Osteocyte (in vitro differentiated cells): ENCODE measurements around the gene LRTM1. TPM values are rescaled to one million over a fixed set of nuclear protein-coding genes. Genes with fewer than 3 reads are reported as not detected.

Experiments used
- DNase-seq: peaks from one replicate; pipeline ENCODE4 v3.0.0; 2021; ENCODE audit warnings: mixed read lengths; ENCODE audit not compliant: unreplicated experiment; ENCODE audit errors: extremely low spot score
- H3K27ac Mint-ChIP-seq: one replicate; pipeline ENCODE4 v1.8.0; 2021; ENCODE audit warnings: mild to moderate bottlenecking, mixed read lengths; ENCODE audit not compliant: unreplicated experiment
- H3K27me3 Mint-ChIP-seq: one replicate; pipeline ENCODE4 v1.8.0; 2021; ENCODE audit warnings: mixed read lengths; ENCODE audit not compliant: unreplicated experiment
- H3K36me3 Mint-ChIP-seq: one replicate; pipeline ENCODE4 v1.8.0; 2021; ENCODE audit warnings: mixed read lengths; ENCODE audit not compliant: unreplicated experiment
- H3K4me1 Mint-ChIP-seq: one replicate; pipeline ENCODE4 v1.8.0; 2021; ENCODE audit warnings: mixed read lengths; ENCODE audit not compliant: unreplicated experiment
- H3K4me3 Mint-ChIP-seq: one replicate; pipeline ENCODE4 v1.8.0; 2021; ENCODE audit warnings: mild to moderate bottlenecking, moderate library complexity, mixed read lengths; ENCODE audit not compliant: unreplicated experiment
- H3K9me3 Mint-ChIP-seq: one replicate; pipeline ENCODE4 v1.8.0; 2021; ENCODE audit warnings: mixed read lengths; ENCODE audit not compliant: unreplicated experiment
- total RNA-seq: library from RNA; stranded (reverse); gene quantifications from 2 replicates; pipeline ENCODE4 v1.2.1, GENCODE V29; 2021
- TF ChIP-seq, protein P1 (sequence below): fragments of 200-600 bp; sonication (generic); IDR thresholded peaks from 2 replicates; pipeline ENCODE4 v1.5.0; 2021; ENCODE audit warnings: antibody characterized with exemption, mild to moderate bottlenecking, moderate library complexity

LRTM1 gene
- total RNA-seq, 1 donor from 2014 or later, result not detected

- peak overlapping the region; percentile 92 for H3K27ac Mint-ChIP-seq
- H3K27me3 Mint-ChIP-seq, result no peaks in the 10 kb centered on the region
- H3K4me1 Mint-ChIP-seq, result peaks cover 84% of the 10 kb centered on the region
- no peaks in the 10 kb centered on the region for H3K9me3 Mint-ChIP-seq
- DNase-seq, result no peak
- H3K36me3 Mint-ChIP-seq, result no peaks in the 10 kb centered on the region
- TF ChIP-seq, protein P1, sequence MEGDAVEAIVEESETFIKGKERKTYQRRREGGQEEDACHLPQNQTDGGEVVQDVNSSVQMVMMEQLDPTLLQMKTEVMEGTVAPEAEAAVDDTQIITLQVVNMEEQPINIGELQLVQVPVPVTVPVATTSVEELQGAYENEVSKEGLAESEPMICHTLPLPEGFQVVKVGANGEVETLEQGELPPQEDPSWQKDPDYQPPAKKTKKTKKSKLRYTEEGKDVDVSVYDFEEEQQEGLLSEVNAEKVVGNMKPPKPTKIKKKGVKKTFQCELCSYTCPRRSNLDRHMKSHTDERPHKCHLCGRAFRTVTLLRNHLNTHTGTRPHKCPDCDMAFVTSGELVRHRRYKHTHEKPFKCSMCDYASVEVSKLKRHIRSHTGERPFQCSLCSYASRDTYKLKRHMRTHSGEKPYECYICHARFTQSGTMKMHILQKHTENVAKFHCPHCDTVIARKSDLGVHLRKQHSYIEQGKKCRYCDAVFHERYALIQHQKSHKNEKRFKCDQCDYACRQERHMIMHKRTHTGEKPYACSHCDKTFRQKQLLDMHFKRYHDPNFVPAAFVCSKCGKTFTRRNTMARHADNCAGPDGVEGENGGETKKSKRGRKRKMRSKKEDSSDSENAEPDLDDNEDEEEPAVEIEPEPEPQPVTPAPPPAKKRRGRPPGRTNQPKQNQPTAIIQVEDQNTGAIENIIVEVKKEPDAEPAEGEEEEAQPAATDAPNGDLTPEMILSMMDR, result no peak
- no peak overlapping the region for H3K4me3 Mint-ChIP-seq
Measured at GRCh38 chr3:54878145-54878544, 49.7 kb downstream of the LRTM1 start.

- H3K4me3 Mint-ChIP-seq, result no peak overlapping the region
- H3K9me3 Mint-ChIP-seq, result no peaks in the 10 kb centered on the region
- peak overlapping the region; percentile 92 for H3K27ac Mint-ChIP-seq
- H3K36me3 Mint-ChIP-seq, result no peaks in the 10 kb centered on the region
- TF ChIP-seq, protein P1, result no peak
- no peak for DNase-seq
- H3K27me3 Mint-ChIP-seq, result no peaks in the 10 kb centered on the region
- H3K4me1 Mint-ChIP-seq, result peaks cover 81% of the 10 kb centered on the region
Measured at GRCh38 chr3:54877730-54878129, 50.1 kb downstream of the LRTM1 start.

DNA sequence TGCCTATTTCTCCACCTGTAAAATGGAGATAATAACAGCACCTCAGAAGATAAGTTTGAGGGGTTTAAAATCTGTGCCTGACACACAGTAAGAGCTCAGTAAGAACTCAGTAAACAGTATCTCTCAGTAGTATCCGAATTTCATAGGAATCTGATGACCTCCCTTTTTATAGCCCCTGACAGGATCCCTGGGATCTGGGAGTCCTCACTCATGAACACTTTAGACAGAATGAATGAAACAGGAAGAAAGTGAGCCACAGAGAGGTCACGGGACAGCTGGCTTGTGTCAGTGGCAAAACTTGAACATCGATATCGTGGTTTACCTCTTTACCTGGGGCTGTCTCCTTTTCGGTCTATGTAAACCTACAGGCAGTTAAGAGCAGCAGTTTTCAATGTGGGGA, 51.2 kb downstream of the LRTM1 start:
- no peaks in the 10 kb centered on the region for H3K27me3 Mint-ChIP-seq
- H3K9me3 Mint-ChIP-seq, result no peaks in the 10 kb centered on the region
- no peak overlapping the region for H3K27ac Mint-ChIP-seq
- peaks cover 71% of the 10 kb centered on the region for H3K4me1 Mint-ChIP-seq
- no peak overlapping the region for H3K4me3 Mint-ChIP-seq
- DNase-seq, result no peak
- H3K36me3 Mint-ChIP-seq, result no peaks in the 10 kb centered on the region
- TF ChIP-seq, protein P1, result no peak

DNA sequence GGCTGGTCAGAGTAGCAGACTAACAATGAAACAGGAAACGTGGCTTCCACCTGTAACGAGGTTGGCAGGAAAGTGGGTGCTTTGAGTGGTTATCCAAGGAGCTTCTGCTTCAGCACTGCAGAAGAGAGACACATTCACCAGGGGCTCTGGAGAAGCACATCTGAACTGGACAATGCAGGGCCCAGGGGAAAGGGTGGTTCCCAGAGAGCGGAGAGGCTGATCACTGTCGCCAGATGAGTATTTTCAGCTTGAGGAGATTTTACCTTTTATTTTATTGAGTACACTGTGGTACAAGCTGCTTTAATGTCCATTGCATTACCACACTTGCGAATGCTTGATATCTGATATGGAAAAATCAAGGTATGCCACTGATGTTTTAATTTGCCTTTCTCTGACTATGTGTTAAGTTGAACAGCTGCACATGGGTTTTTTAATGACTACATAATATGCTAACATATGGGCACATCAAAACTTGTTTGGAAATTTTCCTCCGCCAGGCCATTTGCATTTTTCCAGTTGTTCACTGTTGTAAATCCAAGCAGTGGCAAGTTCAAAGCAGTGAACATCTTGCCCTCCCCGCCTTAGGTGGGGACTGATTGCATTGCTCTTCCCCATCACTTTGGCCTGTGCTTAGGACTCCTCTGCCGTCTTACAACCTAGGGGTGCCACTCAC, 52.1 kb downstream of the LRTM1 start:
- no peaks in the 10 kb centered on the region for H3K36me3 Mint-ChIP-seq
- H3K4me3 Mint-ChIP-seq, result no peak overlapping the region
- H3K27ac Mint-ChIP-seq, result no peak overlapping the region
- no peaks in the 10 kb centered on the region for H3K9me3 Mint-ChIP-seq
- no peaks in the 10 kb centered on the region for H3K27me3 Mint-ChIP-seq
- TF ChIP-seq, protein P1, result no peak
- peaks cover 64% of the 10 kb centered on the region for H3K4me1 Mint-ChIP-seq
- no peak for DNase-seq

GRCh38 chr3:54874816-54875556, 52.9 kb downstream of the LRTM1 start:
- DNase-seq, result no peak
- no peaks in the 10 kb centered on the region for H3K36me3 Mint-ChIP-seq
- TF ChIP-seq, protein P1, result no peak
- no peak overlapping the region for H3K4me3 Mint-ChIP-seq
- peaks cover 65% of the 10 kb centered on the region for H3K4me1 Mint-ChIP-seq
- peak overlapping the region; percentile 35 for H3K27ac Mint-ChIP-seq
- no peaks in the 10 kb centered on the region for H3K9me3 Mint-ChIP-seq
- H3K27me3 Mint-ChIP-seq, result no peaks in the 10 kb centered on the region
